Fibroblast of lung (primary cell): ENCODE measurements around the gene EOLA2.
"Not testable (repeated sequence)": the region's sequence is repeated elsewhere in the genome, so short reads cannot be mapped to it uniquely, and the experiment has no call there.

ENCODE experiments used
- CTCF ChIP-seq, 2 donors: IDR thresholded peaks in 1 of 2; conservative IDR thresholded peaks in 1 of 2; 1 replicate in 1 of 2; 2 replicates in 1 of 2; pipeline ENCODE4 v1.5.1; 2011 to 2012; ENCODE audit warnings: low read length in 2 of 2, control low read depth in 1 of 2, inconsistent platforms in 1 of 2, low read depth in 1 of 2, mild to moderate bottlenecking in 1 of 2
- EZH2 ChIP-seq: IDR thresholded peaks from 2 replicates; pipeline ENCODE4 v1.5.1; 2012; ENCODE audit warnings: low read length, control low read depth, mild to moderate bottlenecking; ENCODE audit errors: missing control alignments

- TF ChIP-seq CTCF (conservative IDR thresholded peaks at IDR 0.05 in 1 of 2, IDR thresholded peaks at IDR 0.05 in 1 of 2; ENCODE audit: low read depth in 1 of 2, low read length in 2 of 2); EZH2: not testable (repeated sequence)
These were observed 5.3 kb downstream of the EOLA2 start for GRCh38 chrX:149932970-149933369.
